CD4-positive, alpha-beta T cell treated with Interleukin-2 at 100 ng/mL for 4 hours (primary cell): ENCODE results near the gene SRSF12.
A peak's percentile ranks its signal among the peaks of the same experiment; 100 is the strongest.
"Not testable (repeated sequence)": the region's sequence is repeated elsewhere in the genome, so short reads cannot be mapped to it uniquely, and the experiment has no call there.

Experiments
- DNase-seq: peaks from one replicate; pipeline ENCODE4 v3.0.0-alpha.2; 2020; ENCODE audit warnings: low spot score

SRSF12 gene

DNA sequence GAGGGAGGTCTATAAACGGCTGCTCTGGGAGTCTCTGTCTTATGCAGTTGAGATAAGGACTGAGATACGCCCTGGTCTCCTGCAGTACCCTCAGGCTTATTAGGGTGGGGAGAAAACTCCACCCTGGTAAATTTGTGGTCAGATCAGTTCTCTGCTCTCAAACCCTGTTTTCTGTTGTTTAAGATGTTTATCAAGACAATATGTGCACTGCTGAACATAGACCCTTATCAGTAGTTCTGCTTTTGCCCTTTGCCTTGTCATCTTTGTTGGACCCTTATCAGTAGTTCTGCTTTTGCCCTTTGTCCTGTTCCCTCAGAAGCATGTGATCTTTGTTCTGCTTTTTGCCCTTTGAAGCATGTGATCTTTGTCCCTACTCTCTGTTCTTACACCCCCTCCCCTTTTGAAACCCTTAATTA, 10.4 kb upstream of the SRSF12 start:
- not testable (repeated sequence) for DNase-seq

- DNase-seq, result peak; percentile 35
Measured at GRCh38 chr6:89122625-89123024, 4.8 kb upstream of the SRSF12 start.

DNA sequence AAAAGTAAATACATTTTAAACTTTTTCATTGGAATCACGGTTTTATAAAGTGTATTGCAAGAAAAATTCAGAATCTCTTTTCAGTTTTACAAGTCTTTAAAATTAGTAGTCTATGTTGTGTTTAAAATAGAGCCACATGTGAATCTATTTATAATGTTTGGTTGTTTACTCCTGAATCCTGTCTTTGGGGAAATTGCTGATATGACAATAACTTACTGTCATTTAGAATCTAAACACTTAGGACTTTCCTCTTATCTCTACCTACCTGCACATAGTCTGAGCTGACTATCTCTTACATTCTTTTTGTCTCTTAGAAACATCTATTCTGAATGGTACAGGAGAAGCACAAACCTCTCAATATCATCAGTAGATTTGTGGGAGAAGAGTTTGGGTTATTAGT, 4.1 kb upstream of the SRSF12 start:
- no peak for DNase-seq

GRCh38 chr6:89120371-89120770, 2.5 kb upstream of the SRSF12 start:
- no peak for DNase-seq

DNA sequence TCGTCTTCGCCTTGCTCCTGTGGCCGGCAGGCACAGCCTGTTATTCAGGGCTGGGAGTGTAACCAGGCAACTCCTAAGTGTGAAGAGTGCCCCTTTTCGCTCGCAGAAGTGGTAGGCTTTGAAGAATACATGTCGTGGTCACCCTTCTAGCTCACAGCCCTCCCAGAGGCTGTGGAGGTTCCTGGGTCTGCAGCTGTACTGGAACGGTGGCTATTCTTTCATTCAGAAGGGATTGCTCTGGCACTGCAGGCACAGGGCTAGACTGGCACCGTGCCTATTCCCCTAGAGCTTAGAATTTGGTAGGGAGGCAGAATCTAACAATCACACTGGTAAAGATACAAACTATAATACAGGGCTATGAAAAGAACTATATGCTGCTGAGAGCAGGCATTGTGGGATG, 1.1 kb upstream of the SRSF12 start:
- DNase-seq, result no peak

DNA sequence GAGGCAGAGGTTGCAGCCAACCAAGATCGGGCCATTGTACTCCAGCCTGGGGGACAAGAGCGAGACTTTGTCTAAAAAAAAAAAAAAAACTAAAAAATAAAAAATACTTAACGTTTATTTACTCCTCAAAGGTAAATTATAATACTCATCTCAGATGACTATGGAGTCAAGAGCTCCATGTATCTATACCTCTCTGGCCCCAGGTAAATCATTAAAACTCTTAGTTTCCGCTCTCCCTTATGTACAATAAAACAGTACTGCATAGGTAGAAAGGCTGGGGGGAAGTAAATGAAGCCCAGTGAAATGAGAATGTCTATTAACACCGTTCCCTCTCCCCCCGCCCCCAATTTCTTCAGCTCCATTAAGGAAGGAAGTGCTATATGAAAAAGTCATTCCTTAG, 1.2 kb downstream of the SRSF12 start:
- no peak for DNase-seq

DNA sequence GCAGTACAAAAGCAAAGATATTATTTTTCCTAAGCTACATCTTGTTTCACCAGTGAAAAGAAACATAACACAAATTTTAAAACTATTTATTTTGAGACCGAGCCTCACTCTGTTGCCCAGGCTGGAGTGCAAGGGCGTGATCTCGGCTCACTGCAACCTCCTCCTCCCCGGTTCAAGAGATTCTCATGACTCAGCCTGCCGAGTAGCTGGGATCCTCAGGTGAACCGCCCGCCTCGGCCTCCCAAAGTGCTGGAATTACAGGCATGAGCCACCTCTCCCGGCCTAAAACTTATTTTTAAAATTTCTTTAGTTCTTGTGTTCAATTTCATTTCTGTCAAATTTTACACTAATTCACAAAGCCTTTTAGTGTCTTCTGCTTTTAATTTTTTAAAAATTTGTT, 5.9 kb downstream of the SRSF12 start:
- no peak for DNase-seq

DNA sequence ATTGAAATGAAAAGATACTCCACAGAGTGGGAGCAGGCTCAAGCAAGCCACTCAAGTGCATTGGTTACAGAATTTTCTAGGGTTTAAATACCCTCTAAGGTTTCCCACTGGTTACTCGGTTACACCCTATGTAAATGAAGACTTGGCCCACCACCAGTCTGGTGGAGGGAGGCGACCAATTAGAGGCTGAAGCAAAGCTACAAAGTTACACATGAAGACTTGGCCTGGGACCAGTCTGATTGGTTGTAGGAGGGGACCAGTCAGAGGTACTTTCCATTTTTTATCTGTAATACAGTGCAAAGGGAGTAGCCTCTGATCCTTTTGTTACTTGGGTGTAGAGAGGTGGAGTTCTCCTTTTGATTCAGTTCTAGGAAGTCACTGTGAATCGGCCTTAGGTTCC, 7.6 kb downstream of the SRSF12 start:
- no peak for DNase-seq

- DNase-seq, result no peak
Measured at GRCh38 chr6:89100114-89100513, 17.8 kb downstream of the SRSF12 start.

DNA sequence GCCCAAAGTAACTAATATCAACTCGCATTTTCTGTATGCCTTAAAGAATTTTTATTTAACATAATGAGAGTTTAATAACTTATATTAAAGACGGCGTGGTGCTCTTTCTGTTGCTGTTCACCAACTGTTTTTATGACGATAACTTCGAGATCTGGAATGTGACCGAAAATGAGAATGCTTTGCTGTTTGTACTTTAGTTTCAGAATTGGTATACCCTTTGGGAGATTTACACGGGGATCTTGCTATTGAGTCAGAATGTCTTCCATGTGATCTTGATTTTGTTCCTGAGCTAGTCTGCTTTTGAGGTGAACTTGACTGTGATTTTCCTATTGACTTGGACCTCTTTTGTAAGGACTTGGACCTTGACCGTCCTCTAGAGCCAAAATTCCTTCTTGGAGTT, 19.4 kb downstream of the SRSF12 start:
- no peak for DNase-seq

DNA sequence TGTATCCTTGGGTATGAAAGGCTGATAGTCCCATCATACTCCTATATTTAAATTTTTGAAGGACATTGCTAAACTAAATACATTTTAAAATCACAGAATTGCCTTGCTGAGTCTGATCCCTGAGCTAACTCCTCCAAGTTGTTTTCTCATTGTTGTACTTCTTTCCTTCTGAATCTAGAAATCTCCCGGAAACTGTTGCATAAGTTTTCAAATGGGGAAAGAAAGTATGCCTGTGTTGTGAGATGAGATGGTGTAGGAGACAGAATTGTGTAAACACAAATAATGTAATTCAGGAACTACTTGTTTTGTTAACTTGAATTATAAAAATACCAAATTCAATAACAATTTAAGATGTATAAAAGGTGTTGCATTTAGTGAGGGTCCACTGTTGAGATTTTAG, 30.0 kb downstream of the SRSF12 start:
- DNase-seq, result no peak

DNA sequence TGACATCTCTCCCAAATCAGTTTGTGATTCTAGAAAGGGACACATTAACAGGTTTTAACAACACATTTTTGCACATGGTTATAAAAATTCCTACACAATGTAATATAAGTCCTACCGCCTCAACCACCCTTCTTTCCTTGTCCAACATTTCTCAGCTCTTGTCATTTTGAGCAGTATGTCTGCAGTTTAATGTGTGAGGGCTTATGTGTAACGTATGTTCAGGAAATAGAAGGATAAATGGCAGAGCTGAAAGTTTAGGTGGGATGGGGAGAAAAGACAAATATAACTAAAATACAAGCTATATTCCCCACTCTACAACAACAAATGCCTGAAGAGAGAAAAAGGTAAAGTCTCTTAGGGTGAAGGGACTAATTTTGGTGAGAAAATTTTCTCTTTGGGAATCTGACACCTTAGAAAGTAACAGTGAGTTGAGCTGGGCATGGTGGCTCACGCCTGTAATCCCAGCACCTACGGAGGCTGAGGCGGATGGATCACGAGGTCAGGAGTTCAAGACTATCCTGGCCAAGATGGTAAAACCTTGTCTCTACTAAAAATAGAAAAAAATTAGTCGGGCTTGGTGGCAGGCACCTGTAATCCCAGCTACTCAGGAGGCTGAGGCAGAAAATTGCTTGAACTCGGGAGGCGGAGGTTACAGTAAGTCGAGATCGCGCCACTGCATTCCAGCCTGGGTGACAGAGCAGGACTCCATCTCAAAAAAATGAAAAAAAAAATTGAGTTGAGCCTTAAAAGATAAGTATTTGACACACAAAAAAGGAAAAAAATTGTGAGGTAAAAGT, 32.3 kb downstream of the SRSF12 start:
- DNase-seq, result no peak

GRCh38 chr6:89084954-89085353, 32.9 kb downstream of the SRSF12 start:
- DNase-seq, result no peak

GRCh38 chr6:89084542-89084941, 33.3 kb downstream of the SRSF12 start:
- no peak for DNase-seq

- DNase-seq, result peak; percentile 11
Measured at GRCh38 chr6:89082486-89082891, 35.4 kb downstream of the SRSF12 start.

- DNase-seq, result peak; percentile 98
Measured at GRCh38 chr6:89081423-89082322, 36.2 kb downstream of the SRSF12 start.

DNA sequence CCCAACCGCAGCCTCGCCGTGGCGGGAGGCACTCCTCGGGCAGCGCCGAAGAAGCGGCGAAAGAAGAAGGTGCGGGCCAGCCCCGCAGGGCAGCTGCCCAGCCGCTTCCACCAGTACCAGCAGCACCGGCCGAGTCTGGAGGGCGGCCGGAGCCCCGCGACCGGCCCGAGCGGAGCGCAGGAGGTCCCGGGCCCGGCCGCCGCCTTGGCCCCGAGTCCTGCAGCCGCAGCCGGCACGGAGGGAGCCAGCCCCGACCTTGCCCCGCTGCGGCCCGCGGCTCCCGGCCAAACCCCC, 36.8 kb downstream of the SRSF12 start:
- DNase-seq, result no peak

DNA sequence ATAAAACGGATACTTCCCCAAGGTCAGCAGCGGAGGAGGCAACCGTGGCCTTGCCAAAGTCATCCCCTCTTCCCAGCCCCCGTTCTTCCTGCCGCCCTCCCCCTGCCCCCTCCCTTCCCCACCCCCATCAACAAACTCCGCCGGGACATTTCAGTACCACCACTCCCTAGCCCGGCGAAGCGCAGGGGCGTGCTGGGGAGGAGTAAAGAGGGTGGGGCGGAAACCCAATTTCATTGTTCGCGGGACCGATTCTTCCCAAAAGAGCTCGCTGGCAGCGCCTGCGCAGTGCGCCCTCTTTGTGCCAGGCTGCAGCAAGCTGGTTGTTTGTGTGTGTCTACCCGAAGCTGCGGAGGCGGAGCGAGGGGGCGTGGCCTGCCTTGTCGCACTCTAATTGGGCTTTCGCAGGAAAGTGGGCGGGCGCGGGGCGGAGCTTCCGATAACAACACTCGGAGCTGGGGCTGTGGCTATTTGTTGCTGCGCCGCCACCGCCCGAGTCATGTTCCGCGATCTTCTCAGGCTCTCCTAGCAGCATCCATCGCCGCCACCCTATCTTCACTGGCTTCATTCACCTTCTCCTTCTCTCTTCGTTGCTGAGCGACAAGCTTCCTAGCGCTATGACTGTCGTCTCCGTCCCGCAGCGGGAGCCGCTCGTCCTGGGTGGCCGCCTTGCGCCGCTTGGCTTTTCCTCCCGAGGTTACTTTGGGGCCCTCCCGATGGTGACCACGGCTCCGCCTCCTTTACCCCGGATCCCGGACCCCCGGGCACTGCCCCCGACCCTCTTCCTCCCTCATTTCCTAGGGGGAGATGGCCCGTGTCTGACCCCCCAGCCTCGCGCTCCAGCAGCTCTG, 37.4 kb downstream of the SRSF12 start, which contains the start of gene PNRC1:
PNRC1 (plus strand) TSS at position 471 of the 848 bp plus-strand sequence; CDS start at position 615, 144 bp downstream.
- DNase-seq, result peak; percentile 100

DNA sequence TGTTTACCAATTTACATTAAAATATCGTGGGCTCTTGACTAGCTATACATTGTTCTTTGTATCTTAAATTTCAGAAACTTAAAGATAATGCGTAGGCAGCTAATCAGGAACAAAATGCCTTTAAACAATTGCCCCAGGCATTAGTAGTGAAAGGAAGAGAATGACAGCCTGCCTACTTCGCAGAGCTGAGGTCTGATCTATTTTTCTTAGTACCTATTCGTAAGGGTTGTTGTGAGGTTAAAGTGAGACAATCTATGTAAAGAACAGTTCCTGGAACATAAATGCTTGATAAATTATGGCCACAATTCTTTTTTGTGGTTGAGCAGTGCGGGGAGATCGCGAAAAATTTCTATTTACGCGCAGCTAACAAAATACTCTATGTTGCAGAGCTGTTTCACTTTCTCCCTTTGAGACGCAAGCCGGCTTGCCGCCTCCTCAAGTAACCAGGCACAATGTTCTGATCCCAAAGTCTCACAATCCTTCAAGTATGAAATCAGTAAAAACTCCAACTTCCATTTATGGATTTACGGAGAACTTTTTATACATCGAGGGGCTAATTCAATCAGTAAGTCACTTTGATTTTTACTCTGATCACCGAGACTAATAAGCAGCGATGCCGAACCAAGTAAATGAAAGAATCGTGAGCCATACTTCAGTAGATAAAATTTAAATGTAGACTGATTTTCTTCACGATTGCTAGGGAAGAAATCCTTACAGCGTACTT, 38.2 kb downstream of the SRSF12 start:
- DNase-seq, result peak; percentile 89

DNA sequence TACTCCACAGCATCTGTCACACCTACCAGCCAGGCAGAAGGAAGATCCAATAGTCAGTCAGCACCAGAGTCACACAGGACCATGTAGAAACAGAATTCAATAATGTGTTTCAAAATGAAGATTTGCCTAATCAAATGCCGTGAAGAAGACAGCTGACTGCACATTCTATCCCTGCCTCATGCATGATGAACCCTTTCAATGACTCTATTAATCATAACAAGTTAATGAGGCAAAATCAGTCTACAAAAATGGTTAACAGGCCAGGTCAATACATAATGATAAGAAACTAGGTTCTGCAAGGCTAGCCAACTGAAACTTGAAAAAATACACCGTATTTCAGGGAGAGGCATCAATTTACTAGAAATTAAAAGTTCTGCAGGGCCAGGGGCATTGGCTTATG, 44.0 kb downstream of the SRSF12 start:
- no peak for DNase-seq

DNA sequence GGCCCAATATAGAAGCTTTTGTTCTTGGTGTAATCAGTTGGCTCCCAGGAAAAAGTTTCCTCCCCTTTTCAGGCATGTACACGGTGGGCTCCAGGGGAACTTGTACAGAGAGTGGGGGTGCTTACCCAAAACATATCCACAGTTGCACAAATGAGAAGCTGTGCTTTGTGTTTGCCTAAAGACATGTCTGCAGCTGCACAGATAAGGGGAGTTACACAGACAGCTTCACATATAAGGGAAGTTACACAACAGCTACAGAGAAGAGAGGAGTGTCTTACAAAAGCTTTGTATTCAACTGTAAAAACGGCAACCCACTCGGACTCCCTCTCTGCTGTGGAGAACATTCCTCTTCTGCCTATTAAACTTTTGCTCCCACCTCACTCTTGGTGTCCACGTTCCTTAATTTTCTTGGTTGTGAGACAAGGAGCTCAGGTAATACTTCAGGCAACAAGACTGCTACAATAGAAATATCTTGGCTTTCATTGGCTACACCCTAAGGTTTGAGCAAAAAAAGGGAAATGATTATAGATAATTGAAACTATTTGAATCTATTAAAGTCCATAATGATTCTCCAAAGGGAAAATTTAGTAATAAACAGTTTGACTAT, 44.8 kb downstream of the SRSF12 start:
- DNase-seq, result no peak
